HEK293 (cell line): ENCODE data around the gene MYO5B.

Source experiments
- CTCF ChIA-PET: fragments of 350-600 bp; formaldehyde crosslinking; extraction: SDS; loops from one replicate; lab custom pipeline; 2021; ENCODE audit warnings: antibody characterized with exemption; lab: Yijun Ruan, JAX
- POLR2A ChIA-PET: fragments of 300-600 bp; formaldehyde crosslinking; extraction: SDS; loops from one replicate; lab custom pipeline; 2020; ENCODE audit warnings: antibody characterized with exemption, inconsistent platforms; lab: Yijun Ruan, JAX
- H3K27ac ChIP-seq: fragments of 200-500 bp; sonication (Bioruptor generic); 2 replicates; pipeline ENCODE4 v1.5.1; 2014; ENCODE audit warnings: low read depth, low read length, control low read depth, inconsistent platforms; ENCODE audit errors: extremely low read depth
- H3K36me3 ChIP-seq, 2 experiments: fragments of 200-500 bp in 1 of 2; sonication (Bioruptor generic) in 1 of 2; 1 replicate in 1 of 2; 2 replicates in 1 of 2; pipeline ENCODE4 v1.5.1; 2014 to 2017; ENCODE audit warnings: inconsistent platforms in 2 of 2, low read length in 2 of 2; ENCODE audit not compliant: control insufficient read depth in 2 of 2, insufficient read depth in 1 of 2
- H3K4me1 ChIP-seq: fragments of 200-500 bp; sonication (Bioruptor generic); 2 replicates; pipeline ENCODE4 v1.5.1; 2014; ENCODE audit warnings: mild to moderate bottlenecking, low read length, inconsistent platforms; ENCODE audit not compliant: control insufficient read depth, insufficient read depth
- H3K4me3 ChIP-seq: 2 replicates; pipeline ENCODE4 v1.5.1; 2011; ENCODE audit warnings: low read depth, mild to moderate bottlenecking, control low read depth, low read length, moderate library complexity
- H3K9me3 ChIP-seq: fragments of 200-500 bp; sonication (Bioruptor generic); 2 replicates; pipeline ENCODE4 v1.5.1; 2014; ENCODE audit warnings: low read depth, low read length, inconsistent platforms; ENCODE audit not compliant: control insufficient read depth, insufficient read depth
- WT1 ChIP-seq: fragments of 450-650 bp; formaldehyde crosslinking; IDR thresholded peaks from 2 replicates; pipeline ENCODE4 v1.5.1; 2016; ENCODE audit warnings: missing biosample characterization, missing genetic modification characterization
- YY2 ChIP-seq: fragments of 450-650 bp; formaldehyde crosslinking; IDR thresholded peaks from 2 replicates; pipeline ENCODE4 v1.5.1; 2016; ENCODE audit warnings: missing biosample characterization, missing genetic modification characterization
- ZBTB8A ChIP-seq: fragments of 450-650 bp; formaldehyde crosslinking; IDR thresholded peaks from 2 replicates; pipeline ENCODE4 v1.5.1; 2016; ENCODE audit warnings: missing biosample characterization, missing genetic modification characterization
- ZNF133 ChIP-seq: fragments of 450-650 bp; formaldehyde crosslinking; IDR thresholded peaks from 2 replicates; pipeline ENCODE4 v1.5.1; 2016; ENCODE audit warnings: missing biosample characterization, missing genetic modification characterization
- ZNF169 ChIP-seq: fragments of 450-650 bp; formaldehyde crosslinking; IDR thresholded peaks from 2 replicates; pipeline ENCODE4 v1.5.1; 2016; ENCODE audit warnings: missing biosample characterization, missing genetic modification characterization
- ZNF19 ChIP-seq: fragments of 450-650 bp; formaldehyde crosslinking; IDR thresholded peaks from 2 replicates; pipeline ENCODE4; 2016; ENCODE audit warnings: missing biosample characterization, missing genetic modification characterization, low read depth
- ZNF280C ChIP-seq: fragments of 450-650 bp; formaldehyde crosslinking; IDR thresholded peaks from 2 replicates; pipeline ENCODE4 v1.5.1; 2016; ENCODE audit warnings: missing biosample characterization, missing genetic modification characterization
- ZNF335 ChIP-seq: fragments of 450-650 bp; formaldehyde crosslinking; conservative IDR thresholded peaks from 2 replicates; pipeline ENCODE4 v1.5.1; 2016; ENCODE audit warnings: missing biosample characterization, missing genetic modification characterization
- ZNF571 ChIP-seq: fragments of 450-650 bp; formaldehyde crosslinking; IDR thresholded peaks from 2 replicates; pipeline ENCODE4 v1.5.0; 2017; ENCODE audit warnings: missing biosample characterization, missing genetic modification characterization
- ZSCAN16 ChIP-seq: fragments of 450-650 bp; formaldehyde crosslinking; IDR thresholded peaks from 2 replicates; pipeline ENCODE4 v1.5.1; 2016; ENCODE audit warnings: missing biosample characterization, missing genetic modification characterization

Gene MYO5B

GRCh38 chr18:49778826-49779465, 416.0 kb downstream of the MYO5B start:
- H3K36me3 ChIP-seq: peaks cover 12 to 20% of the 10 kb centered on the region in 2 experiments
- H3K4me1 ChIP-seq: peaks cover 6% of the 10 kb centered on the region
- no peak for TF ChIP-seq ZNF133 (tag by site-specific recombination)
- no peak for TF ChIP-seq ZSCAN16 (tag by site-specific recombination)
- TF ChIP-seq ZNF169 (tag by site-specific recombination): no peak
- TF ChIP-seq ZNF280C (tag by site-specific recombination): no peak
- no peak for TF ChIP-seq ZNF335 (tag by site-specific recombination)
- peak; percentile 54 for TF ChIP-seq YY2 (tag by site-specific recombination)
- no peak for TF ChIP-seq ZBTB8A (tag by site-specific recombination)
- no peak for TF ChIP-seq ZNF571
- peak; percentile 51; the same call in 1 of the 2 replicates for TF ChIP-seq WT1 (tag by site-specific recombination)
- TF ChIP-seq ZNF19: no peak
- TF ChIP-seq, all 188 proteins: peak for 2
- H3K27ac ChIP-seq: peak overlapping the region; percentile 24; the same call in 1 of the 2 replicates
- no peaks in the 10 kb centered on the region for H3K9me3 ChIP-seq
- no peak overlapping the region for H3K4me3 ChIP-seq
- CTCF ChIA-PET: interaction anchor here (0.7 to 2.8 kb wide), 2 partner anchors 12 to 79 kb away, joined by 3 to 9 read pairs; no protein-coding TSS in a partner anchor
- POLR2A ChIA-PET: no interaction called here
